Parietal lobe (tissue), 2 donors: Measurements from ENCODE around the gene AKAP13. TPM values are rescaled to one million over a fixed set of nuclear protein-coding genes. Genes with fewer than 3 reads are reported as not detected.

Experiments used
- small RNA-seq: library from RNA; depleted of rRNA; stranded (forward); fragments of <200 nt; gene quantifications from one replicate; pipeline ENCODE3, GENCODE V24; 2014; ENCODE audit warnings: low replicate concordance
- total RNA-seq: library from RNA; depleted of rRNA; stranded (reverse); fragments of >200 nt; gene quantifications from one replicate; pipeline ENCODE4 v1.2.3, GENCODE V29; 2014

The AKAP13 gene, protein sequence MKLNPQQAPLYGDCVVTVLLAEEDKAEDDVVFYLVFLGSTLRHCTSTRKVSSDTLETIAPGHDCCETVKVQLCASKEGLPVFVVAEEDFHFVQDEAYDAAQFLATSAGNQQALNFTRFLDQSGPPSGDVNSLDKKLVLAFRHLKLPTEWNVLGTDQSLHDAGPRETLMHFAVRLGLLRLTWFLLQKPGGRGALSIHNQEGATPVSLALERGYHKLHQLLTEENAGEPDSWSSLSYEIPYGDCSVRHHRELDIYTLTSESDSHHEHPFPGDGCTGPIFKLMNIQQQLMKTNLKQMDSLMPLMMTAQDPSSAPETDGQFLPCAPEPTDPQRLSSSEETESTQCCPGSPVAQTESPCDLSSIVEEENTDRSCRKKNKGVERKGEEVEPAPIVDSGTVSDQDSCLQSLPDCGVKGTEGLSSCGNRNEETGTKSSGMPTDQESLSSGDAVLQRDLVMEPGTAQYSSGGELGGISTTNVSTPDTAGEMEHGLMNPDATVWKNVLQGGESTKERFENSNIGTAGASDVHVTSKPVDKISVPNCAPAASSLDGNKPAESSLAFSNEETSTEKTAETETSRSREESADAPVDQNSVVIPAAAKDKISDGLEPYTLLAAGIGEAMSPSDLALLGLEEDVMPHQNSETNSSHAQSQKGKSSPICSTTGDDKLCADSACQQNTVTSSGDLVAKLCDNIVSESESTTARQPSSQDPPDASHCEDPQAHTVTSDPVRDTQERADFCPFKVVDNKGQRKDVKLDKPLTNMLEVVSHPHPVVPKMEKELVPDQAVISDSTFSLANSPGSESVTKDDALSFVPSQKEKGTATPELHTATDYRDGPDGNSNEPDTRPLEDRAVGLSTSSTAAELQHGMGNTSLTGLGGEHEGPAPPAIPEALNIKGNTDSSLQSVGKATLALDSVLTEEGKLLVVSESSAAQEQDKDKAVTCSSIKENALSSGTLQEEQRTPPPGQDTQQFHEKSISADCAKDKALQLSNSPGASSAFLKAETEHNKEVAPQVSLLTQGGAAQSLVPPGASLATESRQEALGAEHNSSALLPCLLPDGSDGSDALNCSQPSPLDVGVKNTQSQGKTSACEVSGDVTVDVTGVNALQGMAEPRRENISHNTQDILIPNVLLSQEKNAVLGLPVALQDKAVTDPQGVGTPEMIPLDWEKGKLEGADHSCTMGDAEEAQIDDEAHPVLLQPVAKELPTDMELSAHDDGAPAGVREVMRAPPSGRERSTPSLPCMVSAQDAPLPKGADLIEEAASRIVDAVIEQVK (N-terminal part only)
- 112 TPM for total RNA-seq

DNA sequence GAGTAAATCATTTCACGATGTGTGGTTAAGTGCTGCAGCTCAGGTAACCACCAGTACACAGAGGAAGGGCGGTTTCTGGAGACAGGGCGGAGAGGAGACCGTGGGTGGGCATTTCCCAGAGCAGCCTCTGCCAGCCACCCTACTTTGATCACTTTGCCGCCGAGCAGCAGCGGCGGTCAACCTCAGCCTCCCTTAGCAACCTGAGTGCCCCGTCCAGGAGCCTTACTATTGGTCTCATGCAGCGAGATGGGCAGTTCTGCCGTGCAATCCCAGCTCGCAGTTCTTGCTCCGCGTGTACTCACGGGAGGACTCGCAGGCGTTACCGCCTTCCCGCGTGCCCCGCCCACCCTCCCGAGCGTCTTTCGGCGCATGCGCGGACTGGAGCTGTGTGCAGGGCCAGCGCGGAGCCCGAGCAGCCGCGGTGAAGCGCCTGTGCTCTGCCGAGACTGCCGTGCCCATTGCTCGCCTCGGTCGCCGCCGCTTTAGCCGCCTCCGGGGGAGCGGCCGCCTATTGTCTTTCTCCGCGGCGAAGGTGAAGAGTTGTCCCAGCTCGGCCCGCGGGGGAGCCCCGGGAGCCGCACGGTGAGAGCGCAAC lies at the start of gene AKAP13:
TSS of gene AKAP13 (plus strand) at position 387 of the 595 bp plus-strand sequence. CDS start 105,118 bp downstream, outside the sequence.

DNA sequence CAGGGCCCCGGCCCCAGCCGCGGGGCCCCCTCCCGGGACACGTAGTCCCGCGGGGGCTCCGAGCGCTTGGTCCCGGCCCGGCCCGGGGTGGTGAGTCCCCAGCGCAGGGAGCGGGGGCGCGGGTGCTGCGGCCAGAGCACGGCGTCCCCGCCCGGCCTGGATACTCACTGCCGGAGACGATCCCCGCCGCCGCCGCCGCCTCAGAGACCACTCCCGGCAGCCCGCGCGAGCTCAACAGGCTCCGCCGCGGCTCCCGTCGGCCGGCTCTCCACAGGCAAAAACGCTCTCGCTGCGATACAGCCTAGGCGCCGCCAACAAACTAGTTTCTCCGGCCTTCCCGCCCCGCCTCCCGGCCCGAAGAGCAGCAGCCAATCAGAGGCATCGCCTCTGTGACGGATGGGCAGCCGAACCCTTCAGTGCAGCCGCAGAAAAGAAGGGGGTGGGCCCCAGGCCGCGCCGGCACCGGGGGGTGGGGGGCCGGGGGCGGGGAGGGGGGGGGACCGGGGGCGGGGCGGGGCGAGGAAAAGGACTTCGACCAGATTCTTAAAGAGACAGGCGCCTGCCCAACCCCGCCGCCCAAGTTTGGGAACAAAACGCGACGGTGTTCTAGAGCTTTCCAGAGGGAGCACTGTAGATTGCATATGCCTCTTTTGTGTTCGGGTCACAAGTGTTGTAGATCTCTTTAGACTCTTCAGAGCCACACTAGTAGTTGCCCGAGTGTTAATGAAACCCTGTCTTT lies 414.4 kb downstream of the AKAP13 start, which contains the start of gene KLHL25:
TSS of gene KLHL25 (minus strand) at position 328 of the 739 bp plus-strand sequence. CDS start 25,115 bp downstream, outside the sequence.

Small RNA genes within 50 kb of the gene (small RNA-seq; reads per million reads assigned to genes)
- gene AC021739.1 (not detected), gene MIR1276 (1.6 reads per million, percentile 77 among the genes with 10 or more reads in this experiment), gene RNU6-1280P (not detected), gene RNU7-79P (not detected)
